ENCODE measurements around the gene CLEC10A.

Gene CLEC10A

DNA sequence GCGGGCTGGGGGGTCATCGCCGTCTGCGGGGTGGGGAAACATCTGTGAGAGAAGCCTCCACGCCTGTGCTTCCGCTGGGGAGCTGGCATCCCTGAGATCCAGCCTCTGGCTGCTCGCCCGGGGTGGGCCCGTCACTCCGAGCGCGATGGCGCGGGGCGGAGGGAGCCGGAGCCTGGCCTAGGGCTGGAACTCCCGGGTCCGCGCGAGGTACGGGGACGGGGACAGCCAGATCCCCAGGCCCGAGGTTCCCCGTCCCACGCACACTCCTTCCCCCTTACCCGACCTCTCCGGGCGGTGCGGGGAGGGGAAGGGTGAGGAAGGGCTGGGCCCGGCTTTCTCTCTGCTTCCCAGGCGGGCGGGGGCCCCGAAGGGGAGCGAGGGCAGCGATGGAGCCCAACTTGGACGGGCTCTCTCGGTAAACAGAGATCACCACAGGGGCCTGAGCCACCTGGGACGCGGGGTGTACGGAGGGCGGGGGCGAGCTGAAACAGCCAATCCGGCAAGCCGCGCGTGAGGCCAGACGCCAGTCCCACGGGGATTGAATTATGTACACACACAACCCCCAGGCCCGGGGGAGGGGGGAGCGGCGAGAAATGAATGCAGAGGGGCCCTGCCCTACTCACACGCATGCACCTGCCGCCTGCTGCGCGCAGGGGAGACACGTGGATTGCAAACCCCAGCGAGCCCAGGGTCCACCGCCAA lies 36.4 kb downstream of the CLEC10A start, which contains the start of gene SLC16A11:
SLC16A11 (minus strand) TSS at position 596 of the 702 bp plus-strand sequence; CDS start at position 17, 579 bp downstream.
- H3K9me3 Mint-ChIP-seq, result no peaks in the 10 kb centered on the region
- peak within 1 kb of the TSS; percentile 61 for H3K27ac Mint-ChIP-seq
- H3K4me3 Mint-ChIP-seq, result peak within 1 kb of the TSS; percentile 70
- DNase-seq, result peak; percentile 70
- H3K36me3 Mint-ChIP-seq (ENCODE audit: low read depth), result no peaks in the 10 kb centered on the region
- peaks cover 4% of the 10 kb centered on the region for H3K27me3 Mint-ChIP-seq
- H3K4me1 Mint-ChIP-seq (ENCODE audit: low read depth), result peaks cover 54% of the 10 kb centered on the region

- no peak for DNase-seq
- peak overlapping the region; percentile 70 for H3K4me3 Mint-ChIP-seq
- no peaks in the 10 kb centered on the region for H3K36me3 Mint-ChIP-seq (ENCODE audit: low read depth)
- H3K4me1 Mint-ChIP-seq (ENCODE audit: low read depth), result peaks cover 57% of the 10 kb centered on the region
- H3K27ac Mint-ChIP-seq, result peak overlapping the region; percentile 61
- peaks cover 4% of the 10 kb centered on the region for H3K27me3 Mint-ChIP-seq
- H3K9me3 Mint-ChIP-seq, result no peaks in the 10 kb centered on the region
Measured at GRCh38 chr17:7043182-7043496, 36.9 kb downstream of the CLEC10A start.

GRCh38 chr17:7042501-7043181 lies 37.4 kb downstream of the CLEC10A start:
- peaks cover 4% of the 10 kb centered on the region for H3K27me3 Mint-ChIP-seq
- peaks cover 58% of the 10 kb centered on the region for H3K4me1 Mint-ChIP-seq (ENCODE audit: low read depth)
- H3K36me3 Mint-ChIP-seq (ENCODE audit: low read depth), result no peaks in the 10 kb centered on the region
- peak overlapping the region; percentile 70 for H3K4me3 Mint-ChIP-seq
- peak overlapping the region; percentile 76 for H3K27ac Mint-ChIP-seq
- H3K9me3 Mint-ChIP-seq, result no peaks in the 10 kb centered on the region
- peak; percentile 73 for DNase-seq

DNA sequence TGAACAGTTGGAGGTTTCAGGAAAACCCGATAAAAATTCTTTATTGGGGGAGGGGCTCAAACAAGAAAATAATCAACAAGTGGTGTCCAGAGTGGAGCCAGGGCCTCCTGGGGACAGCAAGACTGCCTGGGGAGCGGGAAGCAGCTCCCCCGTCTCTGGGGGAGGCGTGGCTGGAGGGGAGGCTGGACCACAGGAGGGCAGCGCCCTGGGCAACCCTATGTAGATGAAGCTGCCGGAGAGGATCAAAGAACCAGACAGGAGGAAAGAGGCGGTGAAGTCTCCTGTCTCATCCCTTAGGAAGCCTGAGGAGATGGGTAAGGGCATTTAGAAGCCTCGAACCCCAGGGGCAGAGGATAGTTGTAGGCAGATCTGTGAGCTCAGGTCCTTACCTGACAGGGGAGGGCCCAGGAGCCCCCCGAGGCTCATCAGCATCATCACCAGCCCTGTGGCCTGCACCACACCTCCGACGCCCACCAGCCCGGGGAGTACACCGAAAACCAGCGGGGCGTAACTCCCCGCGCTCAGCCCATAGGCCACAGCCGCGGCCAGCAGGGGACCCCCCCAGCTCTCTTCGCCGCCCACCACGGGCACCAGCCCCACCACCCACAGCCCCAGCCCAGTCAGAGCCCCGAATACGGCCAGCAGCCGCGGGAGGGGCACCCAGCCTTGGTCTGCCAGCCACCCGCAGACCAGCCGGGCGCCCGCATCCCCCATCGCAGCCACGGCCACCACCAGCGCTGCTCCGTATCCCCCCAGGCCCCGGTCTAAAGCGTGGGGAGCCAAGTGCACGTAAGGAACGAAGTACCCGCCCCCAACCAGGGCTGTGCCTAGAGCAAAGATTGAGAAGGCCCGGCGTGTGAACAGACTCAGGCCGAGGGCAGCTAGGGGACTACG lies 38.2 kb downstream of the CLEC10A start:
- no peaks in the 10 kb centered on the region for H3K9me3 Mint-ChIP-seq
- H3K27ac Mint-ChIP-seq, result peak overlapping the region; percentile 76
- H3K36me3 Mint-ChIP-seq (ENCODE audit: low read depth), result no peaks in the 10 kb centered on the region
- DNase-seq, result peak; percentile 67
- peaks cover 4% of the 10 kb centered on the region for H3K27me3 Mint-ChIP-seq
- peak overlapping the region; percentile 70 for H3K4me3 Mint-ChIP-seq
- H3K4me1 Mint-ChIP-seq (ENCODE audit: low read depth), result peaks cover 50% of the 10 kb centered on the region

DNA sequence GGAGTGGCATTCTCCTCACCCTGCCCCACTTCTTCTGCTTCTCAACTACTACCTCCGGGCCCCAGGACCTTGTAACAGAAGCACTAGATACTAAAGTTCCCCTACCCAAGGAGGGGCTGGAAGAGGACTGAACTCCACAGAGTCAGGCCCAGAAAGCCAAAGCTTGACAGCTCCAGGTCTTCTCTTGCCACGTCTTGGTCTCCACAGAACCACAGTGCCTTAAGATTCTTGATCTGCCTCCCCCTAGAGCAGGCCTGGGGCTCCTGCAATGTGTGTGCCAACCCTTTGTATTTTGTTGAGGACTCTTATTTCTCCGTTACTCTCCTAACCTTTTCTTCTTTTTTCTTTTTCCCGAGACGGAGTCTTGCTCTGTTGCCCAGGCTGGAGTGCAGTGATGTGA lies 40.2 kb downstream of the CLEC10A start:
- Mint-ChIP-seq H3K9me3 (no peaks in the 10 kb centered on the region), H3K27ac (peak overlapping the region; percentile 78), H3K36me3 (ENCODE audit: low read depth) (peaks cover 13% of the 10 kb centered on the region), H3K4me3 (no peak overlapping the region), H3K27me3 (peaks cover 4% of the 10 kb centered on the region), H3K4me1 (ENCODE audit: low read depth) (peaks cover 48% of the 10 kb centered on the region)
- no peak for DNase-seq

GRCh38 chr17:7038025-7038862 lies 41.8 kb downstream of the CLEC10A start:
- Mint-ChIP-seq H3K4me3 (no peak overlapping the region), H3K9me3 (no peaks in the 10 kb centered on the region), H3K4me1 (ENCODE audit: low read depth) (peaks cover 56% of the 10 kb centered on the region), H3K27ac (no peak overlapping the region), H3K27me3 (no peaks in the 10 kb centered on the region), H3K36me3 (ENCODE audit: low read depth) (peaks cover 13% of the 10 kb centered on the region)
- no peak for DNase-seq

- H3K4me1 Mint-ChIP-seq (ENCODE audit: low read depth), result peaks cover 57% of the 10 kb centered on the region
- peaks cover 2% of the 10 kb centered on the region for H3K9me3 Mint-ChIP-seq
- peaks cover 13% of the 10 kb centered on the region for H3K36me3 Mint-ChIP-seq (ENCODE audit: low read depth)
Measured at GRCh38 chr17:7035591-7036368, 44.3 kb downstream of the CLEC10A start, which contains the start of gene SLC16A13. TSS of gene SLC16A13 (plus strand) at chr17:7036015. CDS start at chr17:7036383, 368 bp downstream.

GRCh38 chr17:7034955-7035590 lies 45.0 kb downstream of the CLEC10A start:
- H3K9me3 Mint-ChIP-seq, result peaks cover 2% of the 10 kb centered on the region
- peak overlapping the region; percentile 98 for H3K27ac Mint-ChIP-seq
- H3K36me3 Mint-ChIP-seq (ENCODE audit: low read depth), result peaks cover 13% of the 10 kb centered on the region
- no peaks in the 10 kb centered on the region for H3K27me3 Mint-ChIP-seq
- H3K4me3 Mint-ChIP-seq, result peak overlapping the region; percentile 95
- no peak for DNase-seq
- peaks cover 64% of the 10 kb centered on the region for H3K4me1 Mint-ChIP-seq (ENCODE audit: low read depth)

More at GRCh38 chr17:7035591-7036368, 44.3 kb downstream of the CLEC10A start, which contains the start of gene SLC16A13:
- peak within 1 kb of the TSS; percentile 95 for H3K4me3 Mint-ChIP-seq
- no peaks in the 10 kb centered on the region for H3K27me3 Mint-ChIP-seq
- peak within 1 kb of the TSS; percentile 98 for H3K27ac Mint-ChIP-seq
- DNase-seq, result peak; percentile 97

DNA sequence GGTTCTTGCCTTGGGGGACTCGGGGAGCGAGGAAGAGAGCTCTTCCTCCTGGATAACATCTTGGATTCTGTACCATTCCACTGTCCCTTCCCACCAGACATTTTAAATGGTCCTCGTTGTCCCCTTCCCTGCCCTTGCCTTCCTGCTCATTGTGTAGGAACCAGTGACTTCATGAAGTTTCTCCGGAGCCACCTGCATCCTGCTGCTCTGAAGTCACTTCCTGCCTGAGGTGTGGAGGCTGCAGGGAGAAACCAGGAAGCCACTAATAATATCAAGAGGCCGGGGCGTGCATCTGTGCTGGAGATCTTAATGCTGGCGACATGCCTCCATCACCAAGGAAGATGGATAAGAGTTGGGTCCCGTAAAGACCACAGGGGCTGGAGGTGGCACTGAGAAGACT lies 50.4 kb downstream of the CLEC10A start:
- H3K27ac Mint-ChIP-seq, result peak overlapping the region; percentile 86
- H3K36me3 Mint-ChIP-seq (ENCODE audit: low read depth), result no peaks in the 10 kb centered on the region
- peak; percentile 66 for DNase-seq
- peak overlapping the region; percentile 58 for H3K4me3 Mint-ChIP-seq
- H3K27me3 Mint-ChIP-seq, result no peaks in the 10 kb centered on the region
- H3K9me3 Mint-ChIP-seq, result peaks cover 2% of the 10 kb centered on the region
- peaks cover 49% of the 10 kb centered on the region for H3K4me1 Mint-ChIP-seq (ENCODE audit: low read depth)

- Mint-ChIP-seq H3K4me3 (no peak overlapping the region), H3K27ac (peak overlapping the region; percentile 86), H3K9me3 (peaks cover 2% of the 10 kb centered on the region), H3K36me3 (ENCODE audit: low read depth) (no peaks in the 10 kb centered on the region), H3K27me3 (no peaks in the 10 kb centered on the region), H3K4me1 (ENCODE audit: low read depth) (peaks cover 45% of the 10 kb centered on the region)
- DNase-seq, result no peak
Measured at GRCh38 chr17:7029096-7029495, 51.0 kb downstream of the CLEC10A start.

DNA sequence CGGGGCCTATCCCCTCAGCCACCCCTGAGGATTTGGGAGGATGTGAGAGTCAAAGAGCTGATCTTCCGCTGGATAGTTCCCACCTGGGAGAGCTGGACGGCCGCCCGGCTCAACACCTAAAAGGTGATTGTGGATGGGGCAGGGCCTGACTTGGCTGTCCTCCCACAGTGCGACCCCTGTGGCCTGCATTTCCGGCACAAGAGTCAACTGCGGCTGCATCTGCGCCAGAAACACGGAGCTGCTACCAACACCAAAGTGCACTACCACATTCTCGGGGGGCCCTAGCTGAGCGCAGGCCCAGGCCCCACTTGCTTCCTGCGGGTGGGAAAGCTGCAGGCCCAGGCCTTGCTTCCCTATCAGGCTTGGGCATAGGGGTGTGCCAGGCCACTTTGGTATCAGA lies 52.7 kb downstream of the CLEC10A start:
- Mint-ChIP-seq H3K27me3 (peaks cover 11% of the 10 kb centered on the region), H3K4me3 (no peak overlapping the region), H3K9me3 (peaks cover 2% of the 10 kb centered on the region), H3K27ac (no peak overlapping the region), H3K36me3 (ENCODE audit: low read depth) (no peaks in the 10 kb centered on the region), H3K4me1 (ENCODE audit: low read depth) (peaks cover 46% of the 10 kb centered on the region)
- no peak for DNase-seq

DNA sequence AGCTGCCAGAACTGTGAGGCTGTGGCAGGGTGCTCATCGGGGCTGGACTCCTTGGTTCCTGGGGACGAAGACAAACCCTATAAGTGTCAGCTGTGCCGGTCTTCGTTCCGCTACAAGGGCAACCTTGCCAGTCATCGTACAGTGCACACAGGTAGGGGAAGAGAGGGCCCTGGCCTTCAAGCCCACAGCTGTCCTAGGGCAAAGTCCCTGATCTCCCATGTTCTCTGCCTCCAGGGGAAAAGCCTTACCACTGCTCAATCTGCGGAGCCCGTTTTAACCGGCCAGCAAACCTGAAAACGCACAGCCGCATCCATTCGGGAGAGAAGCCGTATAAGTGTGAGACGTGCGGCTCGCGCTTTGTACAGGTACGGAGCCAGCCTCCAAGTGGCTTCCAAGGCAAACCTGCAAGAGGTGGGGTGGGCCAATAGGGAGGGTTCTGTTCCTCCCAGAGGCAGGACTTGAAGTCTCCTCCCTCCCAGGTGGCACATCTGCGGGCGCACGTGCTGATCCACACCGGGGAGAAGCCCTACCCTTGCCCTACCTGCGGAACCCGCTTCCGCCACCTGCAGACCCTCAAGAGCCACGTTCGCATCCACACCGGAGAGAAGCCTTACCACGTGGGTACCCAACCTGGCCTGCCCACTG lies 53.5 kb downstream of the CLEC10A start:
- H3K36me3 Mint-ChIP-seq (ENCODE audit: low read depth), result no peaks in the 10 kb centered on the region
- H3K9me3 Mint-ChIP-seq, result peaks cover 2% of the 10 kb centered on the region
- no peak overlapping the region for H3K27ac Mint-ChIP-seq
- peaks cover 11% of the 10 kb centered on the region for H3K27me3 Mint-ChIP-seq
- no peak overlapping the region for H3K4me3 Mint-ChIP-seq
- no peak for DNase-seq
- H3K4me1 Mint-ChIP-seq (ENCODE audit: low read depth), result peaks cover 47% of the 10 kb centered on the region
